ENCODE results near the gene PPFIA3. TPM values are rescaled to one million over a fixed set of nuclear protein-coding genes. Genes with fewer than 3 reads are reported as not detected.
A peak's percentile ranks its signal among the peaks of the same experiment; 100 is the strongest.

PPFIA3 gene
- total RNA-seq, 2 donors from 2014 or later: 7.0 to 11.3 TPM

DNA sequence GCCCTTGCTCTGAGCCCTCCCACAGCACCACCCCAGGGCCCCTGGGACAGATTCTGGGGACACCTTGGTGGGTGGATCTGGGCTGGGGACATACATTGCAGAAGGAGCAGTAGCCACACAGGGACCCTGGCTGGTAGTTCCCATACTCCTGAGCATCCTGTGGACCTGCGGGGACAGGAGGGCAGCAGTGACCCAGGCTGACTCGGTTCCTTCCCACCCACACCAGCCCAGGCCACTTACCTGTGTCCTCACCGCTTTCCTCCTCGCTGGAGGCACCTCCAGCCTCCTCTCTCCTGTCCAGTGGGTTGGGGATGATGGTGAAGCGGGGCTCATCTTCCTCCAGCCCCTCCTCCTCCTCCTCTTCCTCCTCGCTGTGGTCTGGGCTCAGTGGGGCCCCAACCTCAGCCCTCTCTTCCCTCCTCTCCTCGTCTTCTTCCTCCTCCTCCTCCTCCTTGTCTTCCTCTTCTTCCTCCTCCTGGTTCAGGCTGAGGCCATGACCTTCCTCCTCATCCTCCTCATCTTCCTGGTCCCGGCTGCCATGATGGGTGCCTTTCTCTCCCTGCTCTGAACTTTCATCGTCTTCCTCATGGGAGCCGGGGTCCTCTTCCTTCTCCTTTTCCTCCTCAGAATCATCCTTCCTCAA is 33.9 kb downstream of the PPFIA3 start:
- H3K27ac Mint-ChIP-seq: no peak overlapping the region
- peaks cover 24 to 25% of the 10 kb centered on the region in 2 donors for H3K4me1 Mint-ChIP-seq (ENCODE audit: low read depth in 2 of 2)
- ATAC-seq: no peak
- DNase-seq (ENCODE audit: low spot score): no peak
- H3K9me3 Mint-ChIP-seq: peaks cover 3% of the 10 kb centered on the region
- no peaks in the 10 kb centered on the region for H3K36me3 Mint-ChIP-seq
- no peak overlapping the region for H3K4me3 Mint-ChIP-seq
- peaks cover 21 to 44% of the 10 kb centered on the region in 2 donors for H3K27me3 Mint-ChIP-seq

DNA sequence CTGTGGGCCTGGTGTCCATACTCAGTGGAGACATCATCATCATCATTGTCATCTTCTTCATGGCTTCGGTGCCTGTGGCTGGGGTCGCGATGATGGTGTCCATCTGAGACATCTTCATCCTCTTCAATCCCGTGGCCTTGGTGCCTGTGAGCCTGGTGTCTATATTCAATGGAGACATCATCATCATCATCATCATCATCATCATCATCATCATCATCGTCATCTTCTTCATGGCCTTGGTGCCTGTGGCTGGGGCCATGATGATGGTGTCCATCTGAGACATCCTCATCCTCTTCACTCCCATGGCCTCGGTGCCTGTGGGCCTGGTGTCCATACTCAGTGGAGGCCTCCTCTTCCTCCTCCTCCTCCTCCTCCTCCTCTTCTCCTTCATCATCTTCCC is 34.9 kb downstream of the PPFIA3 start:
- H3K4me1 Mint-ChIP-seq (ENCODE audit: low read depth in 2 of 2): peaks cover 23 to 24% of the 10 kb centered on the region in 2 donors
- DNase-seq (ENCODE audit: low spot score) (no peak), ATAC-seq (no peak)
- peak overlapping the region in 1 of 2 donors; percentile 1 for H3K27ac Mint-ChIP-seq
- H3K36me3 Mint-ChIP-seq: no peaks in the 10 kb centered on the region
- H3K4me3 Mint-ChIP-seq: no peak overlapping the region
- peaks cover 20 to 49% of the 10 kb centered on the region in 2 donors for H3K27me3 Mint-ChIP-seq
- H3K9me3 Mint-ChIP-seq: peaks cover 3% of the 10 kb centered on the region

DNA sequence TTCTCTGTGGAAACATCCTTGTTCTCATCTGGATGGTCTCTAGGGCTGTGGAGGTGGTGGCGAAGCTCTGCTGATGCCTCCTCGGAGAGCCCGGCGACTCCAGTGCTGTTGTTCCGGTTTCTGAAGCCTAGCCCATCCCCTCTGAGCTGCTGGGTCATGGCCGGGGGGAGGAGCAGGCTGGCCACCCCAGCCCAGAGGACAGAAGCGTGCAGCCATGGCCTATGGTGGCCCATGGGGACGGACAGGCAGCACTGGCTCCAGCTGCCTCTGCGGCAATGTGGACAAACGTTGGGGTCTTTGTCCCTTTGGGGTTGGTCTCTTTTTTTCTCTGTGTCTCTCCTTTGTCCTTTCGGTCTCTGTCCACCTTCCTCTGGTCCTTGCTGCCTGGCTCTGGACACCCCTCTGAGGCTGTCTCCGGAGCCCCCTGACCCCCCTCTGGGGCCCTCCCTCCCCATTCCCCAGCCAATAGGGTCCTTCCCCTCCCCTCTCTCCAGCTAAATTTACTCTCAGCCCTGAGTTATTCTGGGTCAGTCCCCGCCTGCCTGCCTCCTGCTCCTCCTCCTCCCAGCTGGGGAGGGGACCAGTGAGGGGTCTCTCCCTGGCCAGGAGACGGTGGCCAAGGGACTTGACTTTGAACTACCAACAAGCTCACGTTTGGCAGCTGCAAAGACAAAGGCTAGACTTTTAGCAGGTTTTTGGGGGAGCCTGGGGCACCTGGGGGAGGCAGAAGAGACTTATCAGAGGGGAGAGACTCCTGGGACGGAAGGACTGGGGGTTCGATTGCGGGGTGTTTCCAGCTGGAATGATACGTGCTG is 35.9 kb downstream of the PPFIA3 start, which contains the start of gene HRC:
TSS of gene HRC (minus strand) at position 392 of the 815 bp plus-strand sequence. CDS start at position 233, 159 bp downstream.
- no peak within 1 kb of the TSS for H3K4me3 Mint-ChIP-seq

DNA sequence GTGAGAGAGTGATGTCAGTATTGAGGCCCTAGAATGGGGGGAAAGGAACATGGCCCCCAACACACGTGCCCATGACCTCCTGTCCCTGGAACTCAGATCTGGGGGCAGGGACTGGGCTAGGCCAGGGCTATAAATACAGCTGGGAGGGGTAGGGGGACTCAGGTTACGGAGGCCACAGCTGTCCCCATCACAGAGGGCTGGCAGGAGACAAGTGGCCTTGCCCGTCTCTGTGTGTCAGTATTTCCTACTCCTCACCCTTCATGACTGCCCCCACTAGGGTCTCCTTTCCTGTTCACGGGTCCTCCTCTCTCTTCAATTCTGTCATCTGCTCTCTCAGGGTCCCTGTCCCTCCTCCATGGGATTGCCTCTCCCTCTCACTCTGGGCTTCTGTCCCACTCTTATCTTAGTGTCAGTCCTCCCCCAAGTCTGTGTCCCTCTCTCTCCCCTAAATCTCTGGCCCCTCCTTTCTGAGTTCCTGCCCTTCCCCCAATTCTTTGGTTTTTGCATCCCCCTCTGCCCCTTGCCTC is 36.5 kb downstream of the PPFIA3 start:
- H3K9me3 Mint-ChIP-seq: peaks cover 3% of the 10 kb centered on the region
- peaks cover 24 to 63% of the 10 kb centered on the region in 2 donors for H3K27me3 Mint-ChIP-seq
- H3K4me1 Mint-ChIP-seq (ENCODE audit: low read depth in 2 of 2): peaks cover 15 to 17% of the 10 kb centered on the region in 2 donors
- no peak overlapping the region for H3K27ac Mint-ChIP-seq
- ATAC-seq: no peak
- no peak overlapping the region for H3K4me3 Mint-ChIP-seq
- no peak for DNase-seq (ENCODE audit: low spot score)
- H3K36me3 Mint-ChIP-seq: no peaks in the 10 kb centered on the region

More for the DNA sequence above, 35.9 kb downstream of the PPFIA3 start, which contains the start of gene HRC:
- Mint-ChIP-seq H3K9me3 (peaks cover 3% of the 10 kb centered on the region), H3K27me3 (peaks cover 24 to 57% of the 10 kb centered on the region in 2 donors), H3K27ac (peak within 1 kb of the TSS in 1 of 2 donors; percentile 1), H3K36me3 (no peaks in the 10 kb centered on the region), H3K4me1 (ENCODE audit: low read depth in 2 of 2) (peaks cover 19 to 20% of the 10 kb centered on the region in 2 donors)
- ATAC-seq (no peak), DNase-seq (ENCODE audit: low spot score) (no peak)

DNA sequence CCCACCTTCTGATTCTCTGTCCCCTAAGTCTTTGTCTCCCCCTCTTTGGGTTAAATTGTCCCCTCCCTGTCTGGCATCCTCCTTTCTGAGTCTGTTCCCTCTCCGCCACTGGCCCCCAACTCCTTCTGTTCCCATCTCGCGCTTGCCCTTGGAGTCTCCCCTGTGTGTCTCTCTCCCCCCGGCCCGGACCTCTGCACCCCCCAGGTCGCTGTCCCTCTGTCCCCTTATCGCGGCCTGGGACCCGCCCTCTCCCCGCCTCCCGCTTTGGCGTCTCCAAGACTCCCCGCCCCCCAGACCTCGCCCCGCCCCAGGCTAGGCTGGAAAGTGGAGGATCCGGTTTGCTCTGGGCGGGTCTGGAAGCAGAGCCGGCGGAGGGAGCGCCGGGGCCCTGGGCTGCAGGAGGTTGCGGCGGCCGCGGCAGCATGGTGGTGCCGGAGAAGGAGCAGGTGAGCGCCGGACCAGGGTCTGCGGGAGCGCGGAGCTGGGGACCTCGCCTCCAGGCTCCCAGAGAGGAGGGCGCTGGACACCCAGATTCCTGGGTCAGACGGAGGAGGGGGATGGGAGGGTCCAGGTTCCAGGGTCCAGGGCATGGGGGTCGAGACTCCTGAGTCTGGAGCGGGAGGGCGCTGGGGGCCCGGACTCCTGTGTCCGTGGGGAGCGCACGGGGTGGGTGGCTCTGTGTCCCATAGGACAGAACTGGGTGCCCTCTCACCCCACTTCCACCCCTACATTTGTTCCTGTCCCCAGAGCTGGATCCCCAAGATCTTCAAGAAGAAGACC is 38.3 kb downstream of the PPFIA3 start, which contains the start of gene TRPM4:
TSS of gene TRPM4 (plus strand) at position 348 of the 780 bp plus-strand sequence. CDS start at position 423, 75 bp downstream.
- H3K27ac Mint-ChIP-seq: no peak within 1 kb of the TSS
- DNase-seq (ENCODE audit: low spot score) (no peak), ATAC-seq (peak; percentile 35 to 59)
- no peaks in the 10 kb centered on the region for H3K36me3 Mint-ChIP-seq
- H3K4me3 Mint-ChIP-seq: peak within 1 kb of the TSS; percentile 35
- H3K9me3 Mint-ChIP-seq: peaks cover 3% of the 10 kb centered on the region
- peaks cover 10 to 15% of the 10 kb centered on the region in 2 donors for H3K4me1 Mint-ChIP-seq (ENCODE audit: low read depth in 2 of 2)
- peaks cover 24 to 61% of the 10 kb centered on the region in 2 donors for H3K27me3 Mint-ChIP-seq

DNA sequence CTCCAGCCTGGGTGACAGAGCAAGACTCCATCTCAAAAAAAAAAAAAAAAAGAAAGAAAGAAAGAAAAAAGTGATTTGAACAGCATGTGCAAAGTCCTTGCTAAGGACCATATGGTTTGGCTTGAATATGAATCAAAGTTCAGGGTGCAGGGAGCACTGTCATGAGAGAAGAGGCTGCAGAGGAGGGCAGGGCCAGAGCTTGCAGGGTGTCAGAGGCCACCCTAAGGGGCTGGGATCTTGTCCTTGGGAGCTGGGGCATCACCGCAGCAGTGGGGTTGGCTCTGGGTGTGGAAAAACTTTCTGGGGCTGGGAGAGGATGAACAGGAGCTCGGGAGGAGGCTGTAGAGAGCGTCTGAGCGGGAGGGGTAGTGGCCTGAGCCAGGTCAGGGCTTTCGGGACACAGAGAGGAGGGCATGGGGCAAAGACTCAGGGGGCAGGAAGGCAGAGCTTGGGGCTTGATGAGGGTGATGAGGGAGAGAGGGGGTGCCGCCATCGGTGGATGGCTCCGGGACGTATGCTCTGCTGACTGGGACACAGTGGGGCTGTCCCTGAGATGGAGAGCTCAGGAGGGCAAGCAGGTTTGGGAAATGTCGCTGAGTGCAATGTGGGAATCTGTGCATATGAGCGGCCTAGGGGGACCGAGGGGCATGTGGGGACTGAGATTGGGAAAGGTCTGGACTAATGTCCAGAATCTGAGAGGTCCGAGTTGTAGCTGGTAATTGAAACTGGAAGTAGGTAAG is 41.3 kb downstream of the PPFIA3 start:
- Mint-ChIP-seq H3K4me1 (ENCODE audit: low read depth in 2 of 2) (peaks cover 4 to 7% of the 10 kb centered on the region in 2 donors), H3K4me3 (no peak overlapping the region), H3K36me3 (no peaks in the 10 kb centered on the region), H3K27me3 (peaks cover 21 to 44% of the 10 kb centered on the region in 2 donors), H3K27ac (no peak overlapping the region), H3K9me3 (no peaks in the 10 kb centered on the region)
- no peak for DNase-seq (ENCODE audit: low spot score)
- no peak for ATAC-seq

DNA sequence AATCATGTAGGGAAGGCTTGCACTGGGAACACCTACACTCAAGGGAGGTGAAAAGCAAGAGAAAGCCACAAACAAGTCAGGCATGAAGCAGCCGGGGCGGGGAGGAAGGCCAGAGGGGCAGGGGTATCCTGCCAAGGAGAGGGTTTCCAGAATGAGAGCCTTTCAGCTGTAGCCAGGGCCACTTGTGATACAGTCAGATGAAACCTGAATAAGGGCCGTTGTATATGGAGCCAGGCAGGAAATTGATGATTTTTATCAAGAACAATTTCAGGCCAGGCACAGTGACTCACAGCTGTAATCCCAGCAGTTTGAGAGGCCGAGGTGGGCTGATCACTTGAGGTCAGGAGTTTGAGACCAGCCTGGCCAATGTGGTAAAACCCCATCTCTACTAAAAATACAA is 42.6 kb downstream of the PPFIA3 start:
- ATAC-seq (no peak), DNase-seq (ENCODE audit: low spot score) (no peak)
- H3K27ac Mint-ChIP-seq: no peak overlapping the region
- H3K27me3 Mint-ChIP-seq: peaks cover 22 to 43% of the 10 kb centered on the region in 2 donors
- H3K4me1 Mint-ChIP-seq (ENCODE audit: low read depth in 2 of 2): peaks cover 4 to 7% of the 10 kb centered on the region in 2 donors
- no peak overlapping the region for H3K4me3 Mint-ChIP-seq
- no peaks in the 10 kb centered on the region for H3K36me3 Mint-ChIP-seq
- no peaks in the 10 kb centered on the region for H3K9me3 Mint-ChIP-seq

DNA sequence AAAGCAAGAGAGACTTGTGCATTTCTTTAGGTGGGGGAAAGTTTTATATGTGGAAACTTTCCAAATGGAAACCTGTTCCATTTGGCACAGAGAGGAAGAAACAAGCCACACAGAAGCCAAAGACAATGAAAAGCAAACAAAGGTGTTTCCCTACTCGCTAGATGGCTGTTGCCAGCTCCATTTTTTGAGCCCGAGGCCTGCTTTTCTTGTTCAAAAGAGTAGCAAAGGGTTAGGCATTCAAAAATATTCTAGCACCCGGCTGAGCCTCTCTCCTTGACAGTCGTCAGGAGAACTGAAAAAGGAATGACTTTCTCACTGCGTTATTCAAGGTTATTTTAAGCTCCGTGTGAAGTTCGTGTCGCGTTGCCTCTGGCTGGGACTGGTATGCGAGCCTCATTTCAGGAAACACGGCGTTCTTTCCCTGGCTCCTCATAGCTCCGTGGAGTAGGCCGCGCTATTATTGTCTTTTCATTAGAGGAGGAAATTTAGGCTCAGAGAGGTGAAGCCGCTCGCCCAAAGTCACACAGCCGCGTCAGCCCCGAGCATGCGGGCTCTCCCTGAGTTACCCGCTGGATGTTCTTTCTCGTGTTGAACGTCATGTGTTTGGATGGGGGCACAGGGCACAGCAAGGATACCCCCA is 45.9 kb downstream of the PPFIA3 start:
- Mint-ChIP-seq H3K9me3 (no peaks in the 10 kb centered on the region), H3K4me1 (ENCODE audit: low read depth in 2 of 2) (no peaks in the 10 kb centered on the region), H3K27ac (no peak overlapping the region), H3K27me3 (peaks cover 9 to 19% of the 10 kb centered on the region in 2 donors), H3K4me3 (no peak overlapping the region), H3K36me3 (no peaks in the 10 kb centered on the region)
- ATAC-seq (no peak), DNase-seq (ENCODE audit: low spot score) (no peak)

DNA sequence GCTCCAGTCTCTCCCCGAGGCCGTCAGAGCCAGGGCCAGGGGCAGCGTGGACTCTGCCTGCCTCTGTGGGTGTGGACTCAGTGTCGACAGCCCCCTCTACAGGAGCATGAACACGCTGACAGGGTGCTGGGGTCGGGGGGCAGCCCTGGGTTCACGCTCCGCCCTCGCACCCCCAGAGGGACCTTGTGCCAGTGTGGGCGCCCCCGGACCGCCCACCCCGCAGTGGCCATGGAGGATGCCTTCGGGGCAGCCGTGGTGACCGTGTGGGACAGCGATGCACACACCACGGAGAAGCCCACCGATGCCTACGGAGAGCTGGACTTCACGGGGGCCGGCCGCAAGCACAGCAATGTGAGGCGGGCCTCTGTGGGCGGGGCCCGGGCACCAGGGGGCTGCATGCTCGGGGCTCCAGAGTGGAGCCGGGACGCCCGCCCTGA is 46.5 kb downstream of the PPFIA3 start:
- Mint-ChIP-seq H3K27ac (no peak overlapping the region), H3K4me3 (no peak overlapping the region), H3K9me3 (no peaks in the 10 kb centered on the region), H3K36me3 (no peaks in the 10 kb centered on the region), H3K4me1 (ENCODE audit: low read depth in 2 of 2) (no peaks in the 10 kb centered on the region), H3K27me3 (peaks cover 7 to 13% of the 10 kb centered on the region in 2 donors)
- ATAC-seq (peak in 1 of 2 donors; percentile 49), DNase-seq (ENCODE audit: low spot score) (no peak)

DNA sequence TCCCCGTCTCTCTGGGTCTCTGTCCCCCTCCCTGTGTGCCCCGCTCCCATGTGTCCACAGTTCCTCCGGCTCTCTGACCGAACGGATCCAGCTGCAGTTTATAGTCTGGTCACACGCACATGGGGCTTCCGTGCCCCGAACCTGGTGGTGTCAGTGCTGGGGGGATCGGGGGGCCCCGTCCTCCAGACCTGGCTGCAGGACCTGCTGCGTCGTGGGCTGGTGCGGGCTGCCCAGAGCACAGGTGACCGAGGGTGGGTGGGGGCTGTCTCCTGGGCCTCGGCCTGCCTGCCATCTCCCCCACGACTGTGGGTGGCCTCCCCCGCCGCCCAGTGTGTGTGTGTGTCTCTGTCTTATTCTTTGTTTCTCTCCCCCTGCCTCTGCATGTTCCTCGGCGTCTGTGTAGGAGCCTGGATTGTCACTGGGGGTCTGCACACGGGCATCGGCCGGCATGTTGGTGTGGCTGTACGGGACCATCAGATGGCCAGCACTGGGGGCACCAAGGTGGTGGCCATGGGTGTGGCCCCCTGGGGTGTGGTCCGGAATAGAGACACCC is 48.6 kb downstream of the PPFIA3 start:
- Mint-ChIP-seq H3K27ac (no peak overlapping the region), H3K4me3 (no peak overlapping the region), H3K9me3 (no peaks in the 10 kb centered on the region), H3K4me1 (ENCODE audit: low read depth in 2 of 2) (no peaks in the 10 kb centered on the region), H3K27me3 (peaks cover 5 to 9% of the 10 kb centered on the region in 2 donors), H3K36me3 (no peaks in the 10 kb centered on the region)
- DNase-seq (ENCODE audit: low spot score): no peak
- ATAC-seq: no peak

DNA sequence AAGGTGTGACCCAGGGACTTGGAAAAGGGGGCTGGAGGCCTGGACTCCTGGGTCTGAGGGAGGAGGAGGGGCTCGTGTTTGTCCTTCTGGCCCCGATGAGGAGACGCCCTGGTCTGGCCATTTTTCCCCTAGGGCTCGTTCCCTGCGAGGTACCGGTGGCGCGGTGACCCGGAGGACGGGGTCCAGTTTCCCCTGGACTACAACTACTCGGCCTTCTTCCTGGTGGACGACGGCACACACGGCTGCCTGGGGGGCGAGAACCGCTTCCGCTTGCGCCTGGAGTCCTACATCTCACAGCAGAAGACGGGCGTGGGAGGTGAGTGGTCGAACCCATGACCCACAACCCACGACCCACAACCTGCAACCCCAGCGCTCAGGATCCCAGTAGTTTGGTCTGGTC is 49.1 kb downstream of the PPFIA3 start:
- H3K4me3 Mint-ChIP-seq: no peak overlapping the region
- peaks cover 5 to 9% of the 10 kb centered on the region in 2 donors for H3K27me3 Mint-ChIP-seq
- H3K9me3 Mint-ChIP-seq: no peaks in the 10 kb centered on the region
- no peaks in the 10 kb centered on the region for H3K36me3 Mint-ChIP-seq
- no peaks in the 10 kb centered on the region for H3K4me1 Mint-ChIP-seq (ENCODE audit: low read depth in 2 of 2)
- ATAC-seq (no peak), DNase-seq (ENCODE audit: low spot score) (no peak)
- H3K27ac Mint-ChIP-seq: no peak overlapping the region

DNA sequence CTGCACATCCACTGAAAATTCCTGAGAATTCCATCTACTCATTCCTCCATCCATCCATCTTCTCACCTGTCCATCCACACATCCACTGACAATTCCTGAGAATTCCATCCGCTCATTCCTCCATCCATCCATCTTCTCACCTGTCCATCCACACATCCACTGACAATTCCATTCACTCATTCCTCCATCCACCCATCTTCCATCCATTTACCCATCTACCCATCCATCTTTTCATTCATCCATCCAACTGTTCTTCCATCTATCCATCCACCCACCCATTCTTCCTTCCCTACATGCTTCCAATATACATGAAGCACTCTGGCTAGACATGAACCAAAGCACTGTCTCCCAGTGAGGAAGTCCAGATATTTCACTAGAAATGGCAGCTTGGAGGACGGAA is 53.9 kb downstream of the PPFIA3 start:
- Mint-ChIP-seq H3K4me3 (no peak overlapping the region), H3K27me3 (peaks cover 0 to 2% of the 10 kb centered on the region in 2 donors), H3K36me3 (no peaks in the 10 kb centered on the region), H3K9me3 (no peaks in the 10 kb centered on the region), H3K4me1 (ENCODE audit: low read depth in 2 of 2) (no peaks in the 10 kb centered on the region), H3K27ac (no peak overlapping the region)
- ATAC-seq: no peak
- DNase-seq (ENCODE audit: low spot score): no peak
